Fibroblast of pulmonary artery (primary cell): ENCODE results near the gene AGPAT4.

Experiments
- DNase-seq: peaks from one replicate; pipeline ENCODE4 v3.0.0-alpha.2; 2010; ENCODE audit warnings: low read depth
- H3K4me3 ChIP-seq: replicated peaks from 2 replicates; pipeline ENCODE4 v1.5.1; 2011; ENCODE audit warnings: low read depth, mild to moderate bottlenecking, control low read depth, low read length, moderate library complexity
- CTCF ChIP-seq: IDR thresholded peaks from 2 replicates; pipeline ENCODE4 v1.5.1; 2011; ENCODE audit warnings: mild to moderate bottlenecking, control low read depth, low read length, inconsistent platforms; ENCODE audit errors: missing control alignments

AGPAT4 gene

GRCh38 chr6:161107779-161108730, 165.8 kb downstream of the AGPAT4 start:
- TF ChIP-seq CTCF: no peak
- H3K4me3 ChIP-seq: no peak overlapping the region
- no peak for DNase-seq

DNA sequence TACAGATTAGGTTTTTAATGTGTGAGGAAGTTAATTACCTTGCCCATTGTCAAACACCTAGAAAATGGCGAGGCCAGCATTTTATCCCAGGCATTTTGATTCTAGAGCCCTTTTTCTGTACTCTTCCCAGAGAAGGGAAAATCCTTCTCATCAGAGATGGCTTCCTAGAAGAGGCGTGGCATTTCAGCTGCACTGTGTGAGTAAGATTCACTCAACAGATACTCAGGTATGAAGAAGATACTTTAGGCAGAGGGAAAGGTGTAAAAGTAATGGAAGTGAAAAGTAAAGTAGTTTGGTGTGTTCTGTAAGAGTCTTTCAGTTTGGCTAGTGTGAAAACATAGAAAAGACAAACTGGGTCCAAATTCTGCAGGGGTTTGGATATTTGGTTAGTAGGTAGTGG, 168.5 kb downstream of the AGPAT4 start:
- DNase-seq: no peak
- no peak for TF ChIP-seq CTCF
- no peak overlapping the region for H3K4me3 ChIP-seq

GRCh38 chr6:161104966-161105365, 168.9 kb downstream of the AGPAT4 start:
- no peak overlapping the region for H3K4me3 ChIP-seq
- TF ChIP-seq CTCF: no peak
- peak; percentile 23 for DNase-seq

DNA sequence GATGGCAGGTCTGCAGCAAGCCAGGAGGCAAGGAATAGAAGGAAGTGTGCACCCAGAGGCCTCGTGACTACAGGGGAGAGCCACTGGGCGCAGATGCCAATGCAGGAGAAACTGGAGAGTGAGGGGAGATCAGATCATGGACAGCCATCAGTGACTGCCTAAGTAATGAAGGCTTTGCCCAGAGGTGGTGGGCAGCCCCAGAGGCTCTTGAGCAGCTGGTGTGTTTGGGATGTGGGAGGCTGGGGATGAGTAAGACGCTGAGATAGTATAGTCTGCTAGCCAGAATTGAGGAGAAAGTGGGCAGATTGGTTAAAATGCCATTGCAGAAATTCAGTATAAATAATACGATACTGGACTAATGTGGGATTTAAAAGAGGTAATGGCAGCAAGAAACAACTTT, 170.4 kb downstream of the AGPAT4 start:
- no peak for TF ChIP-seq CTCF
- no peak for DNase-seq
- no peak overlapping the region for H3K4me3 ChIP-seq

DNA sequence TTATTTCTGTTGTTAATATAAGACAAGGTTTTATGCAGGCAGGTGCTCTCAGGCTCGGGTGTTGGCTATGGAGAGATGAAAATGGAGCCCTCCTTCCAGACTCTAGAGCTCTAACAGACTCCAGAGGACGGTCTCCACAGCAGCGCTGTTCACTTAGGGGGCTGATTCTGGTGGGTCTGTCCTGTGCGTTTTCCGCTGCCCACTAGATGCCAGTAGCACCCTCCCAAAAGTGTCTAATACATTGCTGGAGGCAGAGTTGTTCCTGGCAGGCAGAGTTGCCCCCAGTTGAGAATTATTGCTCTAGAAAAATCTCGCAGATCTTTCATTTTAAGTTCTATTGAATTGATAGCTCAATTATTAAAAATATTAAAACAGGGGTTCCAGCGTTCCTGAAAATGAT, 172.3 kb downstream of the AGPAT4 start:
- TF ChIP-seq CTCF: peak; percentile 17
- H3K4me3 ChIP-seq: no peak overlapping the region
- DNase-seq: peak; percentile 12

DNA sequence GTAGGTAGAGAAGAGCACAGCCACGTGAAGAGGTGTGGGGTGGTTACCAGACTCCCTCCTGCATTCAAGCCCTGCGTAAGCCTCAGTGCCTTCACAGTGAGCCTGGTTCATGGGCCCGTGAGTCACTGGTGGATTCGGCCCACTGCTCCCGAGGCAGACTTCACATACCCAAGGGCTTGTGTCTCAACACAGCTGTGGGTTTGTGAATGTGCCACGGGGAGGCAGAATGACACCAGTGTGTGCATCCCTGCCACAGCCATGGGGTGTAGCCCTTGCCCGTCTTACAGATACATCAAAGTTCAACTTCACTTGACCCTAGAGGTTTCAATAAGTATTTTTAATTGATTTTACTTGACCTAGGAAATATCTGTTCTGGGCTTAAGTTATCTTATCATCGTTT, 173.8 kb downstream of the AGPAT4 start:
- TF ChIP-seq CTCF: no peak
- no peak for DNase-seq
- no peak overlapping the region for H3K4me3 ChIP-seq

GRCh38 chr6:161095916-161096315, 177.9 kb downstream of the AGPAT4 start:
- no peak for TF ChIP-seq CTCF
- no peak overlapping the region for H3K4me3 ChIP-seq
- DNase-seq: no peak
